ENCODE results near the gene COL26A1.

DNA sequence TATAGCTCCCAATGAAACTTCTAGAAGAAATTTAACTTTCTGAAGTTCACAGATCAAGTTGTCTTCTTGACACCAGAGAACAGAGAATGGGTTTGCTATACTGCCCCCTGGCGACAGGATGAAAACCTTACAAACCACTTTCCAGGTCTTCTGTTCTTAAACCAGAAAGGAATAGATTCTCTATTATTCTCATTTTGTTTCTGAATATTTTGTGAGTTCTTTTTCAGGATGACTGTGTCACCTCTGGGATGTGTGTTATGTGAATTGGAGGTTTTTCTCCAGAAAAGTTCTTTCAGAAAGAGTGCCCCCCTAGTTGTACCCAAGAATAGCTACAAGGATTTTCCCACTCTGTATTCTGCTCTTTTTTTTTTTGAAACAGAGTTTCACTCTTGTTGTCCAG lies 47.3 kb upstream of the COL26A1 start:
- TF ChIP-seq, protein P1, sequence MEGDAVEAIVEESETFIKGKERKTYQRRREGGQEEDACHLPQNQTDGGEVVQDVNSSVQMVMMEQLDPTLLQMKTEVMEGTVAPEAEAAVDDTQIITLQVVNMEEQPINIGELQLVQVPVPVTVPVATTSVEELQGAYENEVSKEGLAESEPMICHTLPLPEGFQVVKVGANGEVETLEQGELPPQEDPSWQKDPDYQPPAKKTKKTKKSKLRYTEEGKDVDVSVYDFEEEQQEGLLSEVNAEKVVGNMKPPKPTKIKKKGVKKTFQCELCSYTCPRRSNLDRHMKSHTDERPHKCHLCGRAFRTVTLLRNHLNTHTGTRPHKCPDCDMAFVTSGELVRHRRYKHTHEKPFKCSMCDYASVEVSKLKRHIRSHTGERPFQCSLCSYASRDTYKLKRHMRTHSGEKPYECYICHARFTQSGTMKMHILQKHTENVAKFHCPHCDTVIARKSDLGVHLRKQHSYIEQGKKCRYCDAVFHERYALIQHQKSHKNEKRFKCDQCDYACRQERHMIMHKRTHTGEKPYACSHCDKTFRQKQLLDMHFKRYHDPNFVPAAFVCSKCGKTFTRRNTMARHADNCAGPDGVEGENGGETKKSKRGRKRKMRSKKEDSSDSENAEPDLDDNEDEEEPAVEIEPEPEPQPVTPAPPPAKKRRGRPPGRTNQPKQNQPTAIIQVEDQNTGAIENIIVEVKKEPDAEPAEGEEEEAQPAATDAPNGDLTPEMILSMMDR (IDR thresholded peaks at IDR 0.05; ENCODE audit: insufficient read depth, low read length), result peak; percentile 52
- TF ChIP-seq, protein P2, sequence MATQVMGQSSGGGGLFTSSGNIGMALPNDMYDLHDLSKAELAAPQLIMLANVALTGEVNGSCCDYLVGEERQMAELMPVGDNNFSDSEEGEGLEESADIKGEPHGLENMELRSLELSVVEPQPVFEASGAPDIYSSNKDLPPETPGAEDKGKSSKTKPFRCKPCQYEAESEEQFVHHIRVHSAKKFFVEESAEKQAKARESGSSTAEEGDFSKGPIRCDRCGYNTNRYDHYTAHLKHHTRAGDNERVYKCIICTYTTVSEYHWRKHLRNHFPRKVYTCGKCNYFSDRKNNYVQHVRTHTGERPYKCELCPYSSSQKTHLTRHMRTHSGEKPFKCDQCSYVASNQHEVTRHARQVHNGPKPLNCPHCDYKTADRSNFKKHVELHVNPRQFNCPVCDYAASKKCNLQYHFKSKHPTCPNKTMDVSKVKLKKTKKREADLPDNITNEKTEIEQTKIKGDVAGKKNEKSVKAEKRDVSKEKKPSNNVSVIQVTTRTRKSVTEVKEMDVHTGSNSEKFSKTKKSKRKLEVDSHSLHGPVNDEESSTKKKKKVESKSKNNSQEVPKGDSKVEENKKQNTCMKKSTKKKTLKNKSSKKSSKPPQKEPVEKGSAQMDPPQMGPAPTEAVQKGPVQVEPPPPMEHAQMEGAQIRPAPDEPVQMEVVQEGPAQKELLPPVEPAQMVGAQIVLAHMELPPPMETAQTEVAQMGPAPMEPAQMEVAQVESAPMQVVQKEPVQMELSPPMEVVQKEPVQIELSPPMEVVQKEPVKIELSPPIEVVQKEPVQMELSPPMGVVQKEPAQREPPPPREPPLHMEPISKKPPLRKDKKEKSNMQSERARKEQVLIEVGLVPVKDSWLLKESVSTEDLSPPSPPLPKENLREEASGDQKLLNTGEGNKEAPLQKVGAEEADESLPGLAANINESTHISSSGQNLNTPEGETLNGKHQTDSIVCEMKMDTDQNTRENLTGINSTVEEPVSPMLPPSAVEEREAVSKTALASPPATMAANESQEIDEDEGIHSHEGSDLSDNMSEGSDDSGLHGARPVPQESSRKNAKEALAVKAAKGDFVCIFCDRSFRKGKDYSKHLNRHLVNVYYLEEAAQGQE (IDR thresholded peaks at IDR 0.05; ENCODE audit: insufficient replicate concordance, low read depth), result no peak
- TF ChIP-seq POLR2AphosphoS5 (IDR thresholded peaks at IDR 0.05; ENCODE audit: low read depth), result no peak
- TF ChIP-seq SPI1 (IDR thresholded peaks at IDR 0.05; ENCODE audit: borderline replicate concordance, low read depth), result no peak
- no peak for TF ChIP-seq GABPA (IDR thresholded peaks at IDR 0.05; ENCODE audit: low read depth)
